ENCODE data around the gene ERMAP.
A peak's percentile ranks its signal among the peaks of the same experiment; 100 is the strongest.
"Not testable (repeated sequence)": the region's sequence is repeated elsewhere in the genome, so short reads cannot be mapped to it uniquely, and the experiment has no call there.

Gene ERMAP

GRCh38 chr1:42845866-42846256 is 28.9 kb downstream of the ERMAP start:
- no peak for DNase-seq

GRCh38 chr1:42846257-42847110 is 29.6 kb downstream of the ERMAP start, which contains the start of gene ZNF691:
Gene ZNF691, plus strand, starts transcription at chr1:42846613. Its CDS starts 3,046 bp downstream, at chr1:42849659.
- DNase-seq: peak; percentile 92

- no peak for DNase-seq
Measured at GRCh38 chr1:42847111-42847595, 30.2 kb downstream of the ERMAP start.

- no peak for DNase-seq
Measured at GRCh38 chr1:42847721-42848460, 31.0 kb downstream of the ERMAP start.

- no peak for DNase-seq
Measured at GRCh38 chr1:42848823-42849537, 32.1 kb downstream of the ERMAP start.

- DNase-seq: no peak
Measured at GRCh38 chr1:42849944-42850343, 33.0 kb downstream of the ERMAP start.

- DNase-seq: no peak
Measured at GRCh38 chr1:42851420-42851819, 34.5 kb downstream of the ERMAP start.

GRCh38 chr1:42851960-42852607 is 35.2 kb downstream of the ERMAP start:
- no peak for DNase-seq

GRCh38 chr1:42852608-42852980 is 35.7 kb downstream of the ERMAP start:
- no peak for DNase-seq

GRCh38 chr1:42853116-42853884 is 36.4 kb downstream of the ERMAP start:
- no peak for DNase-seq

- not testable (repeated sequence) for DNase-seq
Measured at GRCh38 chr1:42856554-42856953, 39.6 kb downstream of the ERMAP start.

GRCh38 chr1:42859366-42859765 is 42.4 kb downstream of the ERMAP start:
- DNase-seq: not testable (repeated sequence)

GRCh38 chr1:42860339-42861013 is 43.6 kb downstream of the ERMAP start:
- DNase-seq: no peak

GRCh38 chr1:42861014-42861399 is 44.1 kb downstream of the ERMAP start:
- no peak for DNase-seq

GRCh38 chr1:42866549-42866948 is 49.6 kb downstream of the ERMAP start:
- no peak for DNase-seq

GRCh38 chr1:42868466-42868865 is 51.5 kb downstream of the ERMAP start:
- not testable (repeated sequence) for DNase-seq

- DNase-seq: not testable (repeated sequence)
Measured at GRCh38 chr1:42869254-42869653, 52.3 kb downstream of the ERMAP start.

GRCh38 chr1:42869751-42870150 is 52.8 kb downstream of the ERMAP start:
- DNase-seq: not testable (repeated sequence)

- not testable (repeated sequence) for DNase-seq
Measured at GRCh38 chr1:42873108-42873507, 56.2 kb downstream of the ERMAP start.

GRCh38 chr1:42873670-42874069 is 56.7 kb downstream of the ERMAP start:
- no peak for DNase-seq

GRCh38 chr1:42876009-42876408 is 59.1 kb downstream of the ERMAP start:
- DNase-seq: peak; percentile 31

Measured in NCI-H1436 (cell line).